Fibroblast of lung (primary cell): ENCODE measurements around the gene TNNT3.

Experiments
- EZH2 ChIP-seq: IDR thresholded peaks from 2 replicates; pipeline ENCODE4 v1.5.1; 2012; ENCODE audit warnings: low read length, control low read depth, mild to moderate bottlenecking; ENCODE audit errors: missing control alignments
- TF ChIP-seq, protein P1 (sequence below), 2 donors: IDR thresholded peaks in 1 of 2; conservative IDR thresholded peaks in 1 of 2; 1 replicate in 1 of 2; 2 replicates in 1 of 2; pipeline ENCODE4 v1.5.1; 2011 to 2012; ENCODE audit warnings: low read length in 2 of 2, control low read depth in 1 of 2, inconsistent platforms in 1 of 2, low read depth in 1 of 2, mild to moderate bottlenecking in 1 of 2

- TF ChIP-seq, protein P1, sequence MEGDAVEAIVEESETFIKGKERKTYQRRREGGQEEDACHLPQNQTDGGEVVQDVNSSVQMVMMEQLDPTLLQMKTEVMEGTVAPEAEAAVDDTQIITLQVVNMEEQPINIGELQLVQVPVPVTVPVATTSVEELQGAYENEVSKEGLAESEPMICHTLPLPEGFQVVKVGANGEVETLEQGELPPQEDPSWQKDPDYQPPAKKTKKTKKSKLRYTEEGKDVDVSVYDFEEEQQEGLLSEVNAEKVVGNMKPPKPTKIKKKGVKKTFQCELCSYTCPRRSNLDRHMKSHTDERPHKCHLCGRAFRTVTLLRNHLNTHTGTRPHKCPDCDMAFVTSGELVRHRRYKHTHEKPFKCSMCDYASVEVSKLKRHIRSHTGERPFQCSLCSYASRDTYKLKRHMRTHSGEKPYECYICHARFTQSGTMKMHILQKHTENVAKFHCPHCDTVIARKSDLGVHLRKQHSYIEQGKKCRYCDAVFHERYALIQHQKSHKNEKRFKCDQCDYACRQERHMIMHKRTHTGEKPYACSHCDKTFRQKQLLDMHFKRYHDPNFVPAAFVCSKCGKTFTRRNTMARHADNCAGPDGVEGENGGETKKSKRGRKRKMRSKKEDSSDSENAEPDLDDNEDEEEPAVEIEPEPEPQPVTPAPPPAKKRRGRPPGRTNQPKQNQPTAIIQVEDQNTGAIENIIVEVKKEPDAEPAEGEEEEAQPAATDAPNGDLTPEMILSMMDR (conservative IDR thresholded peaks at IDR 0.05 in 1 of 2, IDR thresholded peaks at IDR 0.05 in 1 of 2; ENCODE audit: low read depth in 1 of 2, low read length in 2 of 2): no peak
- TF ChIP-seq EZH2: no peak
Measured at GRCh38 chr11:1912289-1912878, 7.1 kb upstream of the TNNT3 start.
